ENCODE measurements around the gene MARCKS.

- no peak for TF ChIP-seq CTCF (IDR thresholded peaks at IDR 0.05)
- no peak for TF ChIP-seq ZFX (IDR thresholded peaks at IDR 0.05; ENCODE audit: borderline replicate concordance)
Measured at GRCh38 chr6:113901482-113901881, 44.3 kb downstream of the MARCKS start.
